K562 (cell line): ENCODE results near the gene RWDD3. TPM values are rescaled to one million over a fixed set of nuclear protein-coding genes. Genes with fewer than 3 reads are reported as not detected.

Experiments used
- ATAC-seq: fragments of 200-7000 bp; cut with Tn5 transposase; 3 replicates; pipeline ENCODE4 v1.9.1; 2020; ENCODE audit warnings: moderate library complexity
- BruUV-seq: library from RNA; stranded (reverse); fragments of 400-500 nt; replicated peaks from 2 replicates; lab custom pipeline; 2021; lab: Mats Ljungman, UMichigan
- CTCF ChIA-PET: fragments of 300-600 bp; formaldehyde crosslinking; extraction: SDS; loops from one replicate; lab custom pipeline; 2021; ENCODE audit warnings: low intra/inter-chr PET ratio; lab: Yijun Ruan, JAX
- POLR2A ChIA-PET: fragments of 300-600, 350-650 bp; sonication (Branson Sonifier 250); formaldehyde crosslinking; extraction: SDS; loops from one replicate; lab custom pipeline; 2021; ENCODE audit warnings: antibody characterized with exemption, inconsistent platforms; lab: Yijun Ruan, JAX
- DNase-seq, 4 experiments: peaks; one replicate each; pipeline versions ENCODE4 v3.0.0 to v3.0.0-alpha.2; 2011 to 2018; ENCODE audit warnings: low spot score in 3 of 4, mixed read lengths in 3 of 4; ENCODE audit errors: extremely low read depth in 1 of 4
- FAIRE-seq: peaks from 2 replicates; lab custom pipeline; 2011; peaks lifted over from hg19 to GRCh38; lab: Jason Lieb, UNC
- H2AFZ ChIP-seq: 2 replicates; pipeline ENCODE4 v1.6.0; 2011; ENCODE audit warnings: low read depth, low read length, control low read depth, inconsistent platforms
- H3K27ac ChIP-seq: fragments of 200-600 bp; 3 replicates; pipeline ENCODE4 v1.8.0; 2011; ENCODE audit warnings: low read depth, mild to moderate bottlenecking, control low read depth, inconsistent platforms, low read length, moderate library complexity, mixed read lengths; ENCODE audit errors: extremely low read depth
- H3K27me3 ChIP-seq, 2 experiments: fragments of 300-600 bp in 1 of 2; 2 replicates in 1 of 2; 3 replicates in 1 of 2; pipeline versions ENCODE4 v1.6.0 to v1.8.0; 2011; ENCODE audit warnings: inconsistent platforms in 2 of 2, low read length in 2 of 2, mild to moderate bottlenecking in 1 of 2, mixed read lengths in 1 of 2, moderate library complexity in 1 of 2; ENCODE audit not compliant: control insufficient read depth in 2 of 2, insufficient read depth in 2 of 2
- H3K36me3 ChIP-seq: fragments of 300-600 bp; 3 replicates; pipeline ENCODE4 v1.8.0; 2011; ENCODE audit warnings: mild to moderate bottlenecking, low read length, inconsistent platforms; ENCODE audit not compliant: control insufficient read depth, insufficient read depth
- H3K4me1 ChIP-seq, 2 experiments: fragments of 200-600 bp in 1 of 2; replicated peaks in 1 of 2; 2 replicates in 1 of 2; 3 replicates in 1 of 2; pipeline versions ENCODE4 v1.5.1 to v1.8.0; 2011; ENCODE audit warnings: inconsistent platforms in 2 of 2, low read length in 2 of 2, mild to moderate bottlenecking in 1 of 2, mixed read lengths in 1 of 2, moderate library complexity in 1 of 2; ENCODE audit not compliant: control insufficient read depth in 2 of 2, insufficient read depth in 2 of 2
- H3K4me2 ChIP-seq: 2 replicates; pipeline ENCODE4 v1.6.1; 2011; ENCODE audit warnings: low read length, control low read depth, inconsistent platforms, mixed read lengths; ENCODE audit not compliant: insufficient read depth
- H3K4me3 ChIP-seq: fragments of 200-600 bp; sonication (generic), shearing (Covaris generic); 2 replicates; pipeline ENCODE4 v1.5.1; 2016; ENCODE audit warnings: control low read depth, inconsistent platforms
- H3K79me2 ChIP-seq: fragments of 200-600 bp; 3 replicates; pipeline ENCODE4 v1.8.0; 2011; ENCODE audit warnings: low read length, inconsistent platforms; ENCODE audit not compliant: control insufficient read depth, insufficient read depth
- H3K9ac ChIP-seq, 2 experiments: 2 replicates each; pipeline versions ENCODE4 v1.6.0 to v1.6.1; 2011; ENCODE audit warnings: low read depth in 2 of 2, low read length in 2 of 2, control low read depth in 1 of 2, inconsistent platforms in 1 of 2, mild to moderate bottlenecking in 1 of 2, mixed read lengths in 1 of 2; ENCODE audit not compliant: insufficient read depth in 1 of 2
- H3K9me1 ChIP-seq: one replicate; pipeline ENCODE4 v1.6.0; 2011; ENCODE audit warnings: inconsistent platforms, mild to moderate bottlenecking, low read length, moderate library complexity; ENCODE audit not compliant: control insufficient read depth, insufficient read depth
- H3K9me3 ChIP-seq: replicated peaks from 2 replicates; pipeline ENCODE4 v1.5.1; 2011; ENCODE audit warnings: low read depth, low read length, inconsistent platforms; ENCODE audit not compliant: control insufficient read depth, insufficient read depth
- H4K20me1 ChIP-seq: replicated peaks from 2 replicates; pipeline ENCODE4 v1.6.1; 2011; ENCODE audit warnings: low read length, inconsistent platforms, mixed read lengths; ENCODE audit not compliant: control insufficient read depth, insufficient read depth
- CREBBP ChIP-seq: IDR thresholded peaks from one replicate; pipeline ENCODE4 v1.6.1; 2012; ENCODE audit warnings: low read depth, mild to moderate bottlenecking, control low read depth, inconsistent platforms, low read length
- ELF4 ChIP-seq: fragments of 450-650 bp; formaldehyde crosslinking; IDR thresholded peaks from 2 replicates; pipeline ENCODE4 v1.4.0; 2022; ENCODE audit warnings: missing genetic modification characterization
- FIP1L1 ChIP-seq: fragments of 200-400 bp; formaldehyde crosslinking; IDR thresholded peaks from 2 replicates; pipeline ENCODE4 v1.6.1; 2018; ENCODE audit warnings: mild to moderate bottlenecking, low read depth, low read length; ENCODE audit not compliant: poor library complexity, severe bottlenecking
- JUN ChIP-seq, 2 experiments: sonication (generic) in 1 of 2; formaldehyde crosslinking in 1 of 2; IDR thresholded peaks; 2 replicates each; pipeline versions ENCODE4 v1.6.1 to v1.8.0; 2012 to 2022; ENCODE audit warnings: borderline replicate concordance in 2 of 2, mild to moderate bottlenecking in 2 of 2, improper control_type of control experiment in 1 of 2, low read depth in 1 of 2, low read length in 1 of 2, missing genetic modification reagents in 1 of 2
- KAT8 ChIP-seq: fragments of 450-650 bp; IDR thresholded peaks from 2 replicates; pipeline ENCODE4 v1.6.1; 2016; ENCODE audit warnings: low read depth, mild to moderate bottlenecking
- L3MBTL2 ChIP-seq: fragments of 450-650 bp; IDR thresholded peaks from 2 replicates; pipeline ENCODE4 v1.6.1; 2016; ENCODE audit warnings: mild to moderate bottlenecking, moderate library complexity
- PREB ChIP-seq: sonication (generic); formaldehyde crosslinking; IDR thresholded peaks from 2 replicates; pipeline ENCODE4 v1.8.1; 2023; ENCODE audit warnings: mild to moderate bottlenecking, missing genetic modification reagents
- RCOR1 ChIP-seq, 2 experiments: IDR thresholded peaks; 2 replicates each; pipeline ENCODE4 v1.6.1; 2012; ENCODE audit warnings: low read depth in 2 of 2, low read length in 2 of 2, borderline replicate concordance in 1 of 2, improper control_type of control experiment in 1 of 2
- SFPQ ChIP-seq: fragments of 200-400 bp; formaldehyde crosslinking; IDR thresholded peaks from 2 replicates; pipeline ENCODE4 v1.6.1; 2017; ENCODE audit warnings: mild to moderate bottlenecking, low read depth, low read length, moderate library complexity
- SMARCE1 ChIP-seq: fragments of 450-650 bp; IDR thresholded peaks from 2 replicates; pipeline ENCODE4 v1.7.1; 2016; ENCODE audit warnings: mild to moderate bottlenecking
- THAP7 ChIP-seq: fragments of 250-450 bp; sonication (Bioruptor Pico); IDR thresholded peaks from 2 replicates; pipeline ENCODE4 v1.5.0; 2021
- XRCC3 ChIP-seq: fragments of 450-650 bp; IDR thresholded peaks from 2 replicates; pipeline ENCODE4 v1.6.1; 2017; ENCODE audit warnings: mild to moderate bottlenecking, moderate library complexity
- ZFP36 ChIP-seq: fragments of 150-350 bp; IDR thresholded peaks from 2 replicates; pipeline ENCODE4 v1.6.1; 2018; ENCODE audit warnings: low read length, low read depth; ENCODE audit not compliant: partially characterized antibody
- ZNF347 ChIP-seq: fragments of 450-650 bp; formaldehyde crosslinking; IDR thresholded peaks from 2 replicates; pipeline ENCODE4 v1.4.0; 2020; ENCODE audit warnings: low read depth, mild to moderate bottlenecking, moderate library complexity
- ZNF444 ChIP-seq: fragments of 250-450 bp; sonication (Bioruptor Pico); IDR thresholded peaks from 2 replicates; pipeline ENCODE4 v1.4.0; 2020; ENCODE audit warnings: mild to moderate bottlenecking, moderate library complexity
- ZNF639 ChIP-seq, 2 experiments: fragments of 200-800 bp in 1 of 2; sonication (Bioruptor generic) in 1 of 2; sonication (generic) in 1 of 2; formaldehyde crosslinking in 1 of 2; IDR thresholded peaks in 1 of 2; conservative IDR thresholded peaks in 1 of 2; 2 replicates each; pipeline versions ENCODE4 v1.5.0 to v1.6.1; 2016 to 2020; ENCODE audit warnings: missing compliant biosample characterization in 1 of 2, missing genetic modification characterization in 1 of 2, missing genetic modification reagents in 1 of 2
- WGBS: fragments of 100-300 bp; shearing (Covaris generic); methylation state at CpG from one replicate; pipeline ENCODE4 v1.1.6; 2016; ENCODE audit warnings: low coverage, mixed read lengths; ENCODE audit not compliant: insufficient coverage; ENCODE audit errors: missing lambda C conversion rate; 5-methylcytosine and 5-hydroxymethylcytosine counted together
- in situ Hi-C: fragments of 300-500 bp; cut with MboI; formaldehyde crosslinking; loops from 4 replicates; pipeline ENCODE4 v1.15.0; 2018; ENCODE audit warnings: inconsistent platforms, mixed read lengths
- intact Hi-C: fragments of 100-400 bp; cut with micrococcal nuclease; formaldehyde crosslinking; loops from 2 replicates; pipeline ENCODE4 v1.14.2; 2022
- polyA plus RNA-seq, 8 experiments: library from polyadenylated mRNA; depleted of rRNA in 4 of 8; stranded (reverse) in 5 of 8; unstranded in 3 of 8; fragments of >200 nt; fragmentation: Nextera tagmentation in 2 of 8; fragmentation: Illumina TruSeq in 1 of 8; extraction: Ambion mirVana in 2 of 8; extraction: Trizol in 1 of 8; gene quantifications; 2 replicates each; pipeline versions ENCODE4 v1.2.1 to v1.2.3, GENCODE V29; 2011 to 2014; ENCODE audit warnings: inconsistent platforms in 1 of 8, missing spikeins in 1 of 8
- total RNA-seq, 7 experiments: library from RNA; depleted of rRNA in 6 of 7; stranded (reverse); fragments of >200 nt in 6 of 7; fragmentation: Illumina TruSeq in 2 of 7; extraction: Trizol in 2 of 7; gene quantifications; 2 replicates each; pipeline versions ENCODE4 v1.2.1 to v1.2.3, GENCODE V29; 2011 to 2021; ENCODE audit warnings: low replicate concordance in 1 of 7

RWDD3 gene
- total and polyA plus RNA-seq, 9 of the 15 experiments (the other 6 are each of a cell fraction or from before 2014, with no cell fraction given), result 21.6 to 65.0 (median 34.9) TPM

- WGBS, result 14% methylated on average over 2 of the region's 2 CpGs
- in situ Hi-C loops (no loop called here), intact Hi-C loops (no loop called here)
- ChIA-PET POLR2A (no interaction called here), CTCF (no interaction called here)
- Histone ChIP-seq H3K4me1 (peaks cover 0 to 2% of the 10 kb centered on the region in 2 experiments; a peak in 1 of 5 replicates), H3K4me2 (no peak overlapping the region), H3K27ac (no peak overlapping the region), H3K79me2 (no peaks in the 10 kb centered on the region), H3K9ac (no peak overlapping the region), H3K36me3 (no peaks in the 10 kb centered on the region), H3K4me3 (no peak overlapping the region), H4K20me1 (no peaks in the 10 kb centered on the region), H3K27me3 (no peaks in the 10 kb centered on the region), H3K9me1 (no peaks in the 10 kb centered on the region), H2AFZ (no peak overlapping the region), H3K9me3 (no peaks in the 10 kb centered on the region)
- no peak for ATAC-seq
- no peak for FAIRE-seq
- BruUV-seq, result no TSS peak
- DNase-seq, result no peak
- TF ChIP-seq ZNF444 (CRISPR knock-in tag) (no peak), XRCC3 (no peak), SMARCE1 (no peak), L3MBTL2 (no peak), FIP1L1 (no peak), CREBBP (no peak), SFPQ (no peak), THAP7 (CRISPR knock-in tag) (no peak), KAT8 (no peak), JUN (IDR thresholded peaks at IDR 0.05; ENCODE audit: borderline replicate concordance, low read depth, low read length) (no peak), JUN (CRISPR knock-in tag; IDR thresholded peaks at IDR 0.05; ENCODE audit: borderline replicate concordance) (no peak), ZFP36 (no peak), PREB (CRISPR knock-in tag) (no peak), ZNF347 (CRISPR knock-in tag) (no peak), RCOR1 (IDR thresholded peaks at IDR 0.05; ENCODE audit: borderline replicate concordance in 1 of 2, low read depth in 2 of 2, low read length in 2 of 2) (no peak), ZNF639 (CRISPR knock-in tag; conservative IDR thresholded peaks at IDR 0.05 in 1 of 2, IDR thresholded peaks at IDR 0.05 in 1 of 2) (no peak), ELF4 (no peak)
Measured at GRCh38 chr1:95265106-95265505, 31.1 kb downstream of the RWDD3 start.
